ENCODE measurements around the gene TMEM164.
"Not testable (repeated sequence)": the region's sequence is repeated elsewhere in the genome, so short reads cannot be mapped to it uniquely, and the experiment has no call there.

Gene TMEM164

DNA sequence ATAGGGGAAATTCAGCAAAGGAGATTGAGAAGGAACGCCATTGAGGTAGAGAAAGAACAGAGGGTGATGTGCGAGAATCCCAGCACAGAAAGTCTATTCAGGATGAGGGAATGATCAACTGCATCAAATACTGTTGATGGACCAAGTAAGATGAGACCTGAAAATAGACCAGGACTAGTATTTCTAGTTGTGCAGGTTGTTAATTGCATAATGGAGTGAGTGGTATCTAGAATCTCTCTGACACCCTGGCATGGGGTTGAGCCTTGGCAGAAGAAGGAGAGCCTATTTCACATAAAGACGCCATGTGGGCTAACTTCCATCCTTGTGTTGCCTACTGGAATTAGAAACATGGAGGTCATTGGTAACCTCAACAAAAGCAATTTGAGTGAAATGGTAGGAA lies 135.6 kb downstream of the TMEM164 start:
- DNase-seq, result no peak

DNA sequence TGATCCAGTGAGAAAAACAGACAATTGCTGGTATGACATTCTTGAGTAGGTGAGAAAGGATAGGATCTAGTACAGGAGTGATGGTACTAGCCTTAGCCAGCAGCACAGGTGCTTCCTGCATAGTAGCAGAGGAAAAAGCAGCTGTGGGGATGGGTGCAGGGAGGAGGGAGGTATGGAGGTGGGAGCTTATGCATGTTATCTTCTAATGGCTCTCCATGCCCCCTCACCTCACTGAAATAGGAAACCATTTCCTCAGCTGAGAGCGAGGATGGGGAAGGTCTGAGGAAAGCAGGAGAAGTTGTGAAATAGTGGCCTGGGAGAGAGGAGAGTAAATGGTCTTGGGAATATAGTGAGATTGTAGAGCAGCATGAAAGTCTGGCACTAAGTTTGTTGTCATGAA lies 136.3 kb downstream of the TMEM164 start:
- no peak for DNase-seq

DNA sequence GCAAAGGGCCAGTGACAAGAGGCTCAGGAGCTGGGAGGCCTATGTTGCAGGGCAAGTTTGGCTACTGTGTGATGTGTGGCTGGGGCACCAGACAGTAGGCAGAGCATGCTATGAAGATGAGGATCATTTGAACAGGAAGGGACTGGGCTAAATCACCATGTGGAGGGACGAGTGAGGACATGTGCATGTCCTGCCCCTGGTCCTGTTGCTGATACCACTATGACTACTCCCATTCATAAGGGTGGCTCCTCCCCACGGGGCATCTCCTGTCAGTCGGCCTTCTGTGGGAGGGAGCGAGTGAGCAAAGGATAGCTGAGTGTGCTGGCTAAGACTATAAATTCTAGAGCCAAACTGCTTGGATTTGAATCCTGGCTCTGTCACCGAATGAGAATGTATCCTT lies 139.2 kb downstream of the TMEM164 start:
- DNase-seq, result no peak

DNA sequence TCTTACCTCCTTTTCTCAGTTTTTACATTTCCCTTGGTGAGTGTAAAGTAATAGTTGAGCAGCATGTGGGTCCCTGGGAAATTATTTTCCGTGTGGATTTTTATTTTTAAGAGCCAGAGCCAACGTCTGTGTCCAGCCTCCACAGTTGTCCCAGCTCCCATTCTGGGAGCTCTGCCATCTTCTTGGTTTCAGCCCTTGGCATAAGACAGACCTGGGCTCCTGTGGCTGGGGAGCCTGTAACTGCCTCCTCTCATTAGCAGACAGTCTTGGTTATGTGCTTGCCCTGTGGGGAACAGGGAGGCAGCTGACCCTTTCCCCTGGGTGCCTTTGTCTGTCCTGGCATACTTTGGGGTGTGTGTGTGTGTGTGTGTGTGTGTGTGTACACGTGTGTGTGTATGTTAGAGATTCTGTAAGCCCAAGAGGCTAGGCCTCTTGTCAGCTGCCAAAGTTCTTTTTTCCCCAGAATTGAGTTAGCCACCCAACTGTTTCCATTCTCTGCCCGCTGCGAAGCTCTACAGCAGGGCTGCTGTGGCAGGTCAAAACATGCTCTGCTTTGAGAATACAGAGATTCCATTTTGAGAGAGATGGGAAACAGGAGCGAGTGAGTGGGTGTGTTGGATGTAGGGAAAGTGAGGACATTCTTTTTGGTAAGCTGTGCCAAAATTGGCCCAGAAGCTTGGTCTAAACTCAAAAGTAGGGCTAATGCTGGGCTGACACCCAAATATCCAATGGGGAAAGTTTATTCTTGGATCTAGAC lies 140.7 kb downstream of the TMEM164 start:
- no peak for DNase-seq

DNA sequence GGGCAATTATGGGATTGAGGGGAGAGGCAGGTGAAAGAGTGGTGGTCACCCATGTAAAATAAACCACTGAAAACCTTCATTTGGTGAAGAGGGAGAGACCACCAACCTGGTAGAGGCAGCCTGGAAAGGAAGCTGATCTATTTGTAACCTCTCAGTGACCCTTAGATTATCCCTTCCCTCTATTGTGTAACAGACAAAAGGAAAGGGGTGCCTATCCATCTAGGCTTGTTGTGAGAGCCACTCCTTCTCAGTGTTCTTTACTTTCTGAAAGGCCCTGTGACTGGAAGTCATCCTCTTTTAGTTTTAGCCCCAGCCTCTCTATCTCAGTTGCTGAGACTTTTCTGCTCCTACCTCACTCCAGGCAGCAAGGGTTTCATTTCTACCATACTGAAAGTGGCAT lies 142.4 kb downstream of the TMEM164 start:
- no peak for DNase-seq

DNA sequence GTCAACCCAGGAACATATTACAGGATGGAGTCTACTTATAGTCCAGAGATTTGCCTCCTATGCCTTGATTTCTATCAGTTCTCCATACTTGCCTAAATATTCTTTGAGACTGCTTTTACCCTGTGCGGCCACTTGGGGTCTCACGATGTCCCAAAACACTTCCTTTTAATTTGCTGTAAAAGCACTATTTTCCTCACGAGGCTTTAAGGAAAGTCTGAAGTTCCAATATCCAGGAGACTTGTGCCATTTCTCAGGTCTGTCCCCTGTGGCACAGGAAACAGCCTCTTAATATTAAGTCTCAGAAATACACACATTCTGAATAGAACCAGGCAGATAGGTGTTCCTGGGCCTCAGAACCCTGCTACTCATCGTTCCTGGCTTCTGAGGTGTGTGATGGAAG lies 142.9 kb downstream of the TMEM164 start:
- DNase-seq, result peak in 1 of 4 experiments; percentile 0

- DNase-seq, result no peak
These were observed 143.6 kb downstream of the TMEM164 start for GRCh38 chrX:110146521-110146920.

- no peak for DNase-seq
These were observed 150.3 kb downstream of the TMEM164 start for GRCh38 chrX:110153244-110153643.

DNA sequence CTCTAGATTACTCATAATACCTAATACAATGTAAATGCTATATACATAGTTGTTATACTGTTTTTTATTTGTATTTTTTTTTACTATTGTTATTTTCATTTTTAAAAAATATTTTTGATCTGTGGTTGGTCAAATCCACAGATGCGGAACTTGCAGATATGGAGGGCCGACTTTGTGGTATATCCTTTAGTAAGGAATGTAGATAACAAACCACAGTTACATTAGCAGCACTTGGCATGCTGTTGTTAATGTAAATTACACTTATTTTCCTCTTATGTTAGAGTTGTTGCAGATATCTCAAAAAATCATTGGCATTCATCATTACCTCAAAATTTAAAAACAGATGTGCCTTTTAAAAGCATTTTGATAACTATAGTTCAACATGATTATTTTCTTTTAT lies 151.0 kb downstream of the TMEM164 start:
- DNase-seq, result no peak

- DNase-seq, result not testable (repeated sequence)
These were observed 151.4 kb downstream of the TMEM164 start for GRCh38 chrX:110154328-110154727.

GRCh38 chrX:110155759-110156158 lies 152.8 kb downstream of the TMEM164 start:
- no peak for DNase-seq

DNA sequence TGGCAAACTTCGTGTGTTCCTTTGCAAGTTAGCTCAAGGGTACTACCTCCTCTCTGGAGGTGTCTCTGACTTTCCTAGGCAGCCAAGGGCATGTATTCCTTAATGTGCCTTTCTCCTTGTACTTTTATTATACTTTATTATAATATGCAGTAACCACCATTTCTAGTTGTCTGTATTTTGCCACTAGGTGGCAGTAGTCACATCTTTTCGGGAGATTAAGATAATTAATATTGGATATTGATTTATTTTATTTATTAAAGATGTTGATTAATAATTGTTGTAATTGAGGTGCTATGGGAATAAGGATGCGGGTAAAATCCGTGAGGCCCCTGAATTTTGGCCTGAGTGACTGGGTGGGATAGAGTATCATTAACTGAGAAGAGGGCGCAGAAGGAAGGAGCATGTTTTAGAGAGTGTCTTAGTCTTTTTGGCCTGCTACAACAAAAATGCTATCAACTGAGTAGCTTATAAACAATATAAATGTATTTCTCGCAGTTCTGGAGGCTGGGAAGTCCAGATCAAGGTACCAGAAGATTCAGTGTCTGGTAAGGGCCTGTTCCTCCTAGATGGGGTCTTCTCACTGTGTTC lies 153.3 kb downstream of the TMEM164 start:
- no peak for DNase-seq

GRCh38 chrX:110157444-110157843 lies 154.5 kb downstream of the TMEM164 start:
- no peak for DNase-seq

DNA sequence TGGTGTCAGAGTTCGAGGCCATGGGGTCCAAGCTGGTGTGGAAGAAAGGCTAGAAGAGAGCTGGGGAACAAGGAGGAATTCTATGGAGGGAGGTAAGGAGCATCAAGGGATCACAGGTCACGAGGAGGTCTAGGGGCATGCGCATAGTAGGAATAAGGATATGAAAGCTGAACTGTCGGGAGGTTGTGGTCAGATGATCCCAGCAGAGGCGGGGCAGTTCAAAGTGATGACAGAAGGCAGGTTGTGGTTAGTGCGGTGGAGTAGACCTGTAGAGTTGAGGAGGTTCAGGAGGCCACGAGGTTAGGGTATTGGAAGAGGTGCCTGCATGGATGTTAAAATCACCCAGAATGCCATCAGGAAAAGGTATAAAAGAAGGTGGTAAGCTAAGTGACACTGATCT lies 156.3 kb downstream of the TMEM164 start:
- DNase-seq, result no peak

DNA sequence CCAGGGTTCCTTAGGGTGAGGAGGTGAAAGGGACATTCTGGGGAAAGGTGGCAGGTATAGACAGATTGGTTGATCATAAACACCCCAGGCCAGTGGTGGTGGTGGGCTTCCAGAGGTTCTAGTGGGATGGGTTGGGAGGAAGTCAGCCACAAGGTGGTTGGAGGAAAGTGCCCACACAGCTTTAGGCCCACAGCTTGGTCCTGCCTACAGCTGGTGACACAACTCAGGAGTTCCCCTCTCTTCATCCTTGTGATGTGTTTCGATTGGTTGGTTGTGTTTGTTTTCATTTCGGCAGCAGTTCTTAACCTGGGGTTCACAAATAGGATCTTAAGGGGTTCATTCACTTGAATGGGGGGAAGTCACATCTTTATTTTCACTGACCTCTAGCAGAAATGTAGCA lies 157.0 kb downstream of the TMEM164 start:
- DNase-seq, result no peak

DNA sequence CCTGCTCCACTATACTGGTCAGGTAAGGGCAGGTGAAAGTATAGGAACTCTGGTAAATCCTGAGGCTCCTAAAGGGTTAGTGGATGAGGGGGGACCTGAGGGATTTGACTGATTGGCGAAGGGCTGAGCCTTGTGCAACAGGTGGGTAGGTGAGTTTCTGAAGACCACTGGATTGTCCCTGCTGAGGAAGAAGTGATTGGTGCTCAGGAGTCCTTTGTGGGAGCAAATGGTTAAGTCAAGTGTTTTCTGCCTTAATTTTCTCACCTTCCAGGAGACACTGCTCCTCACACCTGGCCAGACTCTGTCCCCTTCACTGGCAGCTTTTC lies 158.4 kb downstream of the TMEM164 start:
- no peak for DNase-seq

DNA sequence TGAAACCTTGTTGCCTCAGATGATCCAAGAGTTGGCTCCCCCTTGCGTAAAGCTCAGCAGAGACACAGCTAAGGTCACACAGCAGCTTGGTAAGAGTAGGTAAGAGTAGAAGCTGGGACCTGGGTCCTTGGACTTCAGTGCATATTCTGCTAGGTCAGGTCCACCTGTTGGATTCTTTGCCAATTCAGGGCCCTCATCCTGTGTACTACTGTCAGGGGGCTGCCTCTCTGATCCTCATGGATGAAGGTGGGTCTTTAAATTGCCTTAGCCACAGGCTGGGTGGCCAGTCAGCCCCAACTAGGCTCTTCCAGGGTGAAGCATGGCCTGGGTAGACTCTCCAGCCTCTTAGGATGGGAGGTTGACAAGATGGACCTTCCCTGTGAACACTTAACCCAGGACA lies 159.2 kb downstream of the TMEM164 start:
- DNase-seq, result no peak

DNA sequence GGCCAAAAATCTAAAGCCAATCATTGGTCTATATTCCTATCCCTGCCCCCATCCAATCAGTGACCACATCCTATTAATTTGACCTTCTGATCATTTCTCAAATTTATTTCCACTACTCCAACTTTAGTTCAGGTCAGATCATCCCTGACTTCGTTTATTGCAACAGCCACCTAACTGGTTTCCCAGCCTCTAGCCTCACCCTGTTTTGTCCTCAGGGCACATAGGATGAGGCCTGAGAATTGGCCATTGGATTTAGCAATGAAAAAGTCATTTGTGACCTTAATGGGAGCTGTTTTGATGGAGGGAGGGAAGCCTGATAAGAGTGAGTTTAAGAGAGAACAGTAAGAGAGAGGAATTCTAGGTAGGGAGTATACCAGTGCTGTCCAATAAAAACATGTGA lies 160.0 kb downstream of the TMEM164 start:
- DNase-seq, result no peak

GRCh38 chrX:110163488-110163887 lies 160.6 kb downstream of the TMEM164 start:
- DNase-seq, result no peak

DNA sequence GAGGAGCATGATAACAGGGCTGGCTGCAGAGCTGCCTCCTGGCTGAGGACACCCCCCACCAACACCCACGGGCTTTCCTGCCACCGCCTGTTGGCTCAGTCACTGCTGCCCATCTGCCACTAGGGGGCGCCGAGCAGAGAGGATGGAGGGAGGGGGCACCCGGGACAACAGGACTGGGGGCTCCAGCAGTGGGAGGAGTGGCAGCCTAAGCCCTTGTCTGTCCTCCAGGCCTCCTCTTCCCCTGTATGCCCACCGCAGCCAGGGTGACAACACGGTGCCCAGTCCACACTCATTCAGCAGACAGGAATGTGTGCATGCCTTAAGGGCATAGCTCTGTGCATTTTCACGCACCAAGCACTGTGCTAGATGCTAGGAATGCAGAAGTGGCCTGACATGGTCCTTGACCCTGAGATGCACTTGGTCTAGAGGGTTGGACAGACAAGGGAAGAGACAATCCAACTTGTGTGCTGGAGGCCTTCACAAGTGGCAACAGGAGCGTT lies 165.1 kb downstream of the TMEM164 start:
- peak; percentile 6 to 15 (median 10) for DNase-seq

DNA sequence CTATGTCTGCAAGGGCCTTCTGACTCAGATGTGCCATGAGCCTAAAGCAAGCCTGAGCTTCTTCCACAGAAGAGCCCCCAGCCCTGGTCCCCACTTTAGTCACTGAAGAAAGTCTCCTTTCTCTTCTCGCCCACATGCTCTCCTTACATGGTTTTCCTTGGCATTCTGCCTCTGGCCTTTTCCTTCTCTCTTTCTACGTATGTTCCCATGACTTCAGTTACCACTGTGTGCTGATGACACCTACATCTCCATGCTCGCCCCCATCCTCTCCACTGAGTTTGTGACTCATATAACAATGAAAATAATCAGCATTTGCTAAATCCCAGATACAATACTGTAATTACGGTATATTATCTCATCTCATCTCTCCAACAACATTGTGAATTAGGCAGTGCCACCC lies 165.7 kb downstream of the TMEM164 start:
- DNase-seq, result no peak

DNA sequence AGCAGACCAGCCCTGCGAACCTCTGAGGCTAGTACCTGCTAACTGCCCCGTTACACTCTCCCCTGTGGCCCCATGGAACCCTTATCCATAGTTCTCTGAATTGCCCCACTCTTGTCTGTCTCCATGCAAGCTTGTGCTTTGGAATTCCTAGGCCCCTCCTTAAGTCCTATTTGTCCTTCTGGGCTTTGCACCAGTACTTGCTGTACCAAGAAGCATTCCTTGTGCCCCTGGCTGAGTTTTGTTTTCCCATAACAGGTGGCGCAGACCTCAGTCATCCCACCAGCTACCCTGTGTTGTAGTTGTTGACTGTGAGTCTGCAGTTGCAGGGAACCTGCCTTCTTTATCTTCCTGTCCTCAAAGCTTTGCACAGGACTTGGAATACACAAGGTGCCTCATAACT lies 167.1 kb downstream of the TMEM164 start:
- DNase-seq, result no peak

DNA sequence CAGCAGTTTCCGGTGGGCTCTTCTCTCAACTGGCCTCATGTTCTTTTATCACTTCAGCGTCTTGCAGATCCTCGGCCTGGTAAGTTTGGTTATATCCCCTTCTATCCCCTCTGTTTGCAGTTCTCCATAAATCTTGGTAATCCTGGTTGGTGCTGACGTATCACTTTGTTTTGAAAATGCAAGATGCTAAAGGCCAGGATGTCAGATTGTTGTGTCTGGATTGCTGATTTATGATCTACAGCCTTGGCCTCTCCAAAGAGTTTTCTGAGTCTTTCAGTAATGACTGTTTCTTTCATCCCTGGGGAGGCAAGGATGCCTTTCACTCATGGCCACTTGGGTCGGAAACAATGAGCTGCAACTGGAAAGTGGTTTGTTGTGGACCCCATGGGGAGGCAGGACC lies 168.5 kb downstream of the TMEM164 start:
- DNase-seq, result no peak

DNA sequence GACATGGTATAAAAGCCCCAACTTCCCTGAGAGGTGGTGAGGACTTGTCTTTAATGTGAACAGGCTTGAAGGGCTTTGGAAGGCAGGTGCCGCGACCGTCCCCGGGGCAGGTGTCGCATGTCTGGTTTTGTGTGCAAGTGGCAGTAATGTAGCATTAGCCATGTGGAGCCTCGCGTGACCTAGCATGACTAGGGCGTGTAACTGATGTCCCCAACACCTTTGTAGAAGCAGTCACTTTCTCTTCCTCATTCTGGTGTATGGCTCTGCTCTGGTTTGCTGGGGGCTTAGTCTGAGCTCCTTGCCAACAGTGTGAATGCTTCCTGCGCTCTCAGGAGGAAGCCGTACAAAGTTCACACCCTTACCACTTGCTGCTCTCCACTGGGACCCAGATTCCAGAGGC lies 169.3 kb downstream of the TMEM164 start:
- no peak for DNase-seq
